ENCODE data around the gene RRAGD. TPM values are rescaled to one million over a fixed set of nuclear protein-coding genes. Genes with fewer than 3 reads are reported as not detected.

The RRAGD gene
- total RNA-seq, 4 donors from 2014 or later, result 18.7 to 31.4 (median 19.9) TPM

DNA sequence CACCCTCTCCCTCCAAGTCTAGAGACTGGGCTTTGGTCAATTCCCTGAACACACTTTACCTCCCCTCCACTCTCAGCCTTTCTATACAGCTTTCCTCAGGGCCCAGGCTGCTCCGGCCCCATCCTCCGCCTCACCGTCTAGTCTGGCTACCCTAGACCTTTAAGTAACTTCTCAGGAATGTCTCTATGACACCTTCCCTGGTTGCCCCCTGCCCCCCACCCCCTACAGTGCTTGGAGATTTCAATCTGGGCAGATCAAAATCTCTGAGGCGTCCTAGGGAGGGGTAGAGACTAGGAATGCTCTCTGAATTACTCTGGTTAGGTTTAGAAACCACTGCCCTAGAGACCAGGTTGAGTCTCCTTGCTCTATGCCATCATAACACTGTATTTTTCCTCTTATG lies 65.6 kb downstream of the RRAGD start:
- no peak overlapping the region for H3K4me3 ChIP-seq
- intact Hi-C loops (cut with DNase I), result no loop called here
- no peaks in the 10 kb centered on the region for H3K27me3 ChIP-seq
- peaks cover 8 to 10% (median 9%) of the 10 kb centered on the region in 4 donors for H3K36me3 ChIP-seq
- no peak for DNase-seq (ENCODE audit: extremely low spot score)
- H3K9me3 ChIP-seq, result no peaks in the 10 kb centered on the region
- H3K27ac ChIP-seq (replicated peaks in 1 of 4), result no peak overlapping the region
- 82% methylated on average over 3 of the region's 4 CpGs for WGBS
- no peak for TF ChIP-seq POLR2A (IDR thresholded peaks at IDR 0.05; ENCODE audit: low read depth)
- TF ChIP-seq EP300 (IDR thresholded peaks at IDR 0.05), result no peak
- TF ChIP-seq POLR2AphosphoS5 (IDR thresholded peaks at IDR 0.05), result no peak
- TF ChIP-seq, protein P1, sequence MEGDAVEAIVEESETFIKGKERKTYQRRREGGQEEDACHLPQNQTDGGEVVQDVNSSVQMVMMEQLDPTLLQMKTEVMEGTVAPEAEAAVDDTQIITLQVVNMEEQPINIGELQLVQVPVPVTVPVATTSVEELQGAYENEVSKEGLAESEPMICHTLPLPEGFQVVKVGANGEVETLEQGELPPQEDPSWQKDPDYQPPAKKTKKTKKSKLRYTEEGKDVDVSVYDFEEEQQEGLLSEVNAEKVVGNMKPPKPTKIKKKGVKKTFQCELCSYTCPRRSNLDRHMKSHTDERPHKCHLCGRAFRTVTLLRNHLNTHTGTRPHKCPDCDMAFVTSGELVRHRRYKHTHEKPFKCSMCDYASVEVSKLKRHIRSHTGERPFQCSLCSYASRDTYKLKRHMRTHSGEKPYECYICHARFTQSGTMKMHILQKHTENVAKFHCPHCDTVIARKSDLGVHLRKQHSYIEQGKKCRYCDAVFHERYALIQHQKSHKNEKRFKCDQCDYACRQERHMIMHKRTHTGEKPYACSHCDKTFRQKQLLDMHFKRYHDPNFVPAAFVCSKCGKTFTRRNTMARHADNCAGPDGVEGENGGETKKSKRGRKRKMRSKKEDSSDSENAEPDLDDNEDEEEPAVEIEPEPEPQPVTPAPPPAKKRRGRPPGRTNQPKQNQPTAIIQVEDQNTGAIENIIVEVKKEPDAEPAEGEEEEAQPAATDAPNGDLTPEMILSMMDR (IDR thresholded peaks at IDR 0.05), result no peak
- H3K4me1 ChIP-seq, result peaks cover 28 to 73% (median 64%) of the 10 kb centered on the region in 4 donors

DNA sequence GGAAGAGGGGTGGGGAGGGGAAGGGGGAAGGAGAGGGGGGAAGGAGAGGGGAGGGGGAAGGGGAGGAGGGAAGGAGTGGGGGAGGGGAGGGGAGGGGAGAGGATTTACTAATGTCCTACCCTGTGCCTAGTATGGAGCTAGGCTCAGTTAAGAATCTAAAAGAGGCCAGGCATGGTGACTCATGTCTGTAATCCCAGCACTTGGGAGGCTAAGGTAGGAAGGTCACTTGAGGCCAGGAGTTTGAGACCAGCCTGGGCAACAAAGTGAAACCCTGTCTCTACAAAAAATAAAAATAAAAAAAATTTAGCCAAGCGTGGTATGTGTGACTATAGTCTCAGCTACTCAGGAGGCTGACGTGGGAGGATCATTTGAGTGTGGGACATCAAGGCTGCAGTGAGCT lies 72.5 kb downstream of the RRAGD start:
- no peak for DNase-seq (ENCODE audit: extremely low spot score)
- Histone ChIP-seq H3K4me3 (no peak overlapping the region), H3K27me3 (no peaks in the 10 kb centered on the region), H3K9me3 (no peaks in the 10 kb centered on the region), H3K36me3 (peaks cover 34 to 71% (median 54%) of the 10 kb centered on the region in 4 donors), H3K27ac (replicated peaks in 1 of 4) (no peak overlapping the region), H3K4me1 (peaks cover 0 to 14% (median 7%) of the 10 kb centered on the region in 4 donors)
- WGBS, result 94% methylated on average over 2 of the region's 2 CpGs
- intact Hi-C loops (cut with DNase I), result no loop called here
- TF ChIP-seq POLR2A (IDR thresholded peaks at IDR 0.05; ENCODE audit: low read depth) (no peak), POLR2AphosphoS5 (IDR thresholded peaks at IDR 0.05) (no peak), EP300 (IDR thresholded peaks at IDR 0.05) (no peak)
- TF ChIP-seq, protein P1 (IDR thresholded peaks at IDR 0.05), result no peak

DNA sequence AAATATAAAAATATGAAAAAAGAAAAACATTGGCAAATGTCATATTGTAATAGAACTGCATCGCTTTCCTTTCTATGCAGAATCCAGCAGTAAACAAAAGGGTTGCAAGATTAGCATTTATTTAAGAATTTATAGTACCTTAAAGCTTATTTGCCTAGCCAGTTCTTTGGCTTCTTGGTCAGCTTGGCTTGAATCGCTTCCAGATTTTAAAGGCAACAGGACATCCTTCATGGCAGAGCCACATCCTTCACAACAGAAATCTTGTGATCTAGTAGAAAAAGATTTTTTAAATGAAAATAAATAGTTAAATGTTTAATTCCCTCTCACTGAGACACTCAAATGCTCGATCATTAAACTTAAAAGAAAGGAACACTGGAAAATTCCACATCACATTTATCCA lies 76.9 kb downstream of the RRAGD start:
- Histone ChIP-seq H3K4me3 (no peak overlapping the region), H3K36me3 (peaks cover 21 to 90% (median 68%) of the 10 kb centered on the region in 4 donors), H3K27ac (replicated peaks in 1 of 4) (no peak overlapping the region), H3K27me3 (no peaks in the 10 kb centered on the region), H3K4me1 (peaks cover 0 to 6% (median 3%) of the 10 kb centered on the region in 4 donors), H3K9me3 (no peaks in the 10 kb centered on the region)
- intact Hi-C loops (cut with DNase I), result no loop called here
- TF ChIP-seq POLR2AphosphoS5 (IDR thresholded peaks at IDR 0.05) (no peak), POLR2A (IDR thresholded peaks at IDR 0.05; ENCODE audit: low read depth) (no peak), EP300 (IDR thresholded peaks at IDR 0.05) (no peak)
- TF ChIP-seq, protein P1 (IDR thresholded peaks at IDR 0.05), result no peak
- DNase-seq (ENCODE audit: extremely low spot score), result no peak
- 74% methylated on average over 3 of the region's 3 CpGs for WGBS

DNA sequence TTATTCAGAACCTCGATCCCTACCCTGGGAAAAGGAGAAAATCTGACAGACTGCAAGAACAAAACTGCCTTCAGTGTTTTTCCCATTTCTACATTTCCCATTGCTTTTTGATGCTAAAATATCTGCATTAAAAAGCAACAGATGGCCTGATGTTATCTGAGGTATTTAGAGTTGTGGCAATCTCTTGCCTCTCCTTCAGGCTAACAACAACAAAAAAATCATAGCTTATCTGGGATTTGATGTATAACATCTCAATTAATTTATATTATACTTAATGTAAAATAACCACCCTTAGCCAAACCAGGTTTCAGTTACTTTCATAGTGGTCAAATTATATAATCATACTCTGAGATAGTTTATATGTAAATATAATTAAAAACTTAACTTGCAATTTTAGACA lies 81.2 kb downstream of the RRAGD start:
- 100% methylated on average over 1 of the region's 1 CpG for WGBS
- intact Hi-C loops (cut with DNase I), result no loop called here
- peaks cover 10 to 93% (median 67%) of the 10 kb centered on the region in 4 donors for H3K36me3 ChIP-seq
- TF ChIP-seq EP300 (IDR thresholded peaks at IDR 0.05) (no peak), POLR2AphosphoS5 (IDR thresholded peaks at IDR 0.05) (no peak), POLR2A (IDR thresholded peaks at IDR 0.05; ENCODE audit: low read depth) (no peak)
- TF ChIP-seq, protein P1 (IDR thresholded peaks at IDR 0.05), result no peak
- H3K9me3 ChIP-seq, result no peaks in the 10 kb centered on the region
- DNase-seq (ENCODE audit: extremely low spot score), result no peak
- no peak overlapping the region for H3K27ac ChIP-seq (replicated peaks in 1 of 4)
- H3K4me3 ChIP-seq, result no peak overlapping the region
- no peaks in the 10 kb centered on the region for H3K27me3 ChIP-seq
- H3K4me1 ChIP-seq, result no peaks in the 10 kb centered on the region

DNA sequence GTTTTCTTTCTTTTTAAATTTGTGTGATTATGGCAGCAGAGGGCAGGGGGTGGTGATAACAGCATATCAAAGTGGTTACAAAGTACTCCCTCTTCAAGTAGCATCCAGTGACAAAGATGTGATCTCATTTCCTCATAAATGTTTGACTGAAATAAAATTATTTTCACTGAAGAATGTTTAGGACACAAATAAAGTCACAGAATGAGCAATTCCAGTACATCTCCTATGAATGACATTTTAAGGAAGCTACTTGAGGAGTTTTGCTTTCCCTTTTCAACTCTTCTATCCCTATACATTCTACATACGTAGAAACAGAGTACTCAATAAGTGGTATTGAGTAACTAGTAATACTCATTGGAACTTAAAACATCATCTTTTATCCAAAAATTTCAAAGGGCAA lies 83.1 kb downstream of the RRAGD start:
- Histone ChIP-seq H3K9me3 (no peaks in the 10 kb centered on the region), H3K4me3 (no peak overlapping the region), H3K27me3 (no peaks in the 10 kb centered on the region), H3K4me1 (no peaks in the 10 kb centered on the region), H3K36me3 (peaks cover 4 to 76% (median 56%) of the 10 kb centered on the region in 4 donors), H3K27ac (replicated peaks in 1 of 4) (no peak overlapping the region)
- no peak for DNase-seq (ENCODE audit: extremely low spot score)
- 95% methylated on average over 1 of the region's 1 CpG for WGBS
- TF ChIP-seq POLR2A (IDR thresholded peaks at IDR 0.05; ENCODE audit: low read depth), result no peak
- no peak for TF ChIP-seq POLR2AphosphoS5 (IDR thresholded peaks at IDR 0.05)
- TF ChIP-seq, protein P1 (IDR thresholded peaks at IDR 0.05), result no peak
- no peak for TF ChIP-seq EP300 (IDR thresholded peaks at IDR 0.05)
- intact Hi-C loops (cut with DNase I), result no loop called here

Measured in esophagus muscularis mucosa (tissue), 4 donors.